ENCODE data around the gene BRSK1.

The BRSK1 gene

GRCh38 chr19:55248704-55249103 is 35.1 kb upstream of the BRSK1 start:
- no peak for DNase-seq (ENCODE audit: low read depth)
- TF ChIP-seq CTCF (IDR thresholded peaks at IDR 0.05; ENCODE audit: control insufficient read depth, extremely low read depth, insufficient read depth) = no peak
- no peak overlapping the region for H3K4me3 ChIP-seq (ENCODE audit: low read depth, low read length)

GRCh38 chr19:55249841-55250240 is 34.0 kb upstream of the BRSK1 start:
- no peak overlapping the region for H3K4me3 ChIP-seq (ENCODE audit: low read depth, low read length)
- DNase-seq (ENCODE audit: low read depth) = no peak
- no peak for TF ChIP-seq CTCF (IDR thresholded peaks at IDR 0.05; ENCODE audit: control insufficient read depth, extremely low read depth, insufficient read depth)

GRCh38 chr19:55250262-55251036 is 33.3 kb upstream of the BRSK1 start:
- H3K4me3 ChIP-seq (ENCODE audit: low read depth, low read length) = no peak overlapping the region
- no peak for DNase-seq (ENCODE audit: low read depth)
- TF ChIP-seq CTCF (IDR thresholded peaks at IDR 0.05; ENCODE audit: control insufficient read depth, extremely low read depth, insufficient read depth) = no peak

GRCh38 chr19:55251341-55252081 is 32.3 kb upstream of the BRSK1 start:
- TF ChIP-seq CTCF (IDR thresholded peaks at IDR 0.05; ENCODE audit: control insufficient read depth, extremely low read depth, insufficient read depth) = no peak
- no peak overlapping the region for H3K4me3 ChIP-seq (ENCODE audit: low read depth, low read length)
- no peak for DNase-seq (ENCODE audit: low read depth)

GRCh38 chr19:55252760-55253663 is 30.8 kb upstream of the BRSK1 start:
- TF ChIP-seq CTCF (IDR thresholded peaks at IDR 0.05; ENCODE audit: control insufficient read depth, extremely low read depth, insufficient read depth) = no peak
- no peak for DNase-seq (ENCODE audit: low read depth)
- no peak overlapping the region for H3K4me3 ChIP-seq (ENCODE audit: low read depth, low read length)

- no peak for DNase-seq (ENCODE audit: low read depth)
- H3K4me3 ChIP-seq (ENCODE audit: low read depth, low read length) = no peak overlapping the region
- no peak for TF ChIP-seq CTCF (IDR thresholded peaks at IDR 0.05; ENCODE audit: control insufficient read depth, extremely low read depth, insufficient read depth)
Measured at GRCh38 chr19:55253842-55254624, 29.8 kb upstream of the BRSK1 start.

All from LNCaP clone FGC (cell line).